SH-SY5Y (cell line): Measurements from ENCODE around the gene UTP20.

Experiments used
- GATA2 ChIP-seq: IDR thresholded peaks from 2 replicates; pipeline ENCODE4 v1.6.1; 2011; ENCODE audit warnings: mild to moderate bottlenecking, low read depth, low read length
- GATA3 ChIP-seq: IDR thresholded peaks from 2 replicates; pipeline ENCODE4 v1.6.1; 2011; ENCODE audit warnings: low read depth, mild to moderate bottlenecking, low read length, moderate library complexity

GRCh38 chr12:101243616-101244015 is 36.3 kb upstream of the UTP20 start:
- TF ChIP-seq GATA3 (no peak), GATA2 (no peak)
